ENCODE data around the gene DAPK3. TPM values are rescaled to one million over a fixed set of nuclear protein-coding genes. Genes with fewer than 3 reads are reported as not detected.
"Not testable (repeated sequence)": the region's sequence is repeated elsewhere in the genome, so short reads cannot be mapped to it uniquely, and the experiment has no call there.

Gene DAPK3
- polyA plus RNA-seq, 1 donor from 2014 or later: 100 TPM

GRCh38 chr19:4012092-4012974 is 41.4 kb upstream of the DAPK3 start:
- Histone ChIP-seq H3K79me2 (replicated peaks; ENCODE audit: insufficient read depth, low read length) (peaks cover 40% of the 10 kb centered on the region), H2AFZ (ENCODE audit: low read depth, low read length) (no peak overlapping the region), H3K27me3 (ENCODE audit: insufficient read depth, low read depth, low read length) (no peaks in the 10 kb centered on the region), H3F3A (ENCODE audit: insufficient read depth, low read length, poor library complexity, severe bottlenecking) (no peaks in the 10 kb centered on the region), H3K4me3 (ENCODE audit: low read length) (no peak overlapping the region), H4K20me1 (ENCODE audit: insufficient read depth) (peaks cover 22% of the 10 kb centered on the region), H3K36me3 (ENCODE audit: insufficient read depth, low read length) (no peaks in the 10 kb centered on the region), H3K9me2 (ENCODE audit: insufficient read depth, low read length) (no peaks in the 10 kb centered on the region), H3K27ac (ENCODE audit: low read length) (no peak overlapping the region), H3K9me3 (ENCODE audit: low read length) (no peaks in the 10 kb centered on the region), H3K9ac (ENCODE audit: low read length) (no peak overlapping the region), H3K4me2 (ENCODE audit: low read length) (no peak overlapping the region)
- TF ChIP-seq, protein P1, sequence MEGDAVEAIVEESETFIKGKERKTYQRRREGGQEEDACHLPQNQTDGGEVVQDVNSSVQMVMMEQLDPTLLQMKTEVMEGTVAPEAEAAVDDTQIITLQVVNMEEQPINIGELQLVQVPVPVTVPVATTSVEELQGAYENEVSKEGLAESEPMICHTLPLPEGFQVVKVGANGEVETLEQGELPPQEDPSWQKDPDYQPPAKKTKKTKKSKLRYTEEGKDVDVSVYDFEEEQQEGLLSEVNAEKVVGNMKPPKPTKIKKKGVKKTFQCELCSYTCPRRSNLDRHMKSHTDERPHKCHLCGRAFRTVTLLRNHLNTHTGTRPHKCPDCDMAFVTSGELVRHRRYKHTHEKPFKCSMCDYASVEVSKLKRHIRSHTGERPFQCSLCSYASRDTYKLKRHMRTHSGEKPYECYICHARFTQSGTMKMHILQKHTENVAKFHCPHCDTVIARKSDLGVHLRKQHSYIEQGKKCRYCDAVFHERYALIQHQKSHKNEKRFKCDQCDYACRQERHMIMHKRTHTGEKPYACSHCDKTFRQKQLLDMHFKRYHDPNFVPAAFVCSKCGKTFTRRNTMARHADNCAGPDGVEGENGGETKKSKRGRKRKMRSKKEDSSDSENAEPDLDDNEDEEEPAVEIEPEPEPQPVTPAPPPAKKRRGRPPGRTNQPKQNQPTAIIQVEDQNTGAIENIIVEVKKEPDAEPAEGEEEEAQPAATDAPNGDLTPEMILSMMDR (IDR thresholded peaks at IDR 0.05; ENCODE audit: poor library complexity, severe bottlenecking): no peak
- TF ChIP-seq TAF1 (IDR thresholded peaks at IDR 0.05; ENCODE audit: low read depth): no peak
- TF ChIP-seq RAD21 (conservative IDR thresholded peaks at IDR 0.05): no peak
- TF ChIP-seq EZH2 (IDR thresholded peaks at IDR 0.05; ENCODE audit: borderline replicate concordance, insufficient read depth, low read length, poor library complexity, severe bottlenecking): no peak
- TF ChIP-seq, protein P2, sequence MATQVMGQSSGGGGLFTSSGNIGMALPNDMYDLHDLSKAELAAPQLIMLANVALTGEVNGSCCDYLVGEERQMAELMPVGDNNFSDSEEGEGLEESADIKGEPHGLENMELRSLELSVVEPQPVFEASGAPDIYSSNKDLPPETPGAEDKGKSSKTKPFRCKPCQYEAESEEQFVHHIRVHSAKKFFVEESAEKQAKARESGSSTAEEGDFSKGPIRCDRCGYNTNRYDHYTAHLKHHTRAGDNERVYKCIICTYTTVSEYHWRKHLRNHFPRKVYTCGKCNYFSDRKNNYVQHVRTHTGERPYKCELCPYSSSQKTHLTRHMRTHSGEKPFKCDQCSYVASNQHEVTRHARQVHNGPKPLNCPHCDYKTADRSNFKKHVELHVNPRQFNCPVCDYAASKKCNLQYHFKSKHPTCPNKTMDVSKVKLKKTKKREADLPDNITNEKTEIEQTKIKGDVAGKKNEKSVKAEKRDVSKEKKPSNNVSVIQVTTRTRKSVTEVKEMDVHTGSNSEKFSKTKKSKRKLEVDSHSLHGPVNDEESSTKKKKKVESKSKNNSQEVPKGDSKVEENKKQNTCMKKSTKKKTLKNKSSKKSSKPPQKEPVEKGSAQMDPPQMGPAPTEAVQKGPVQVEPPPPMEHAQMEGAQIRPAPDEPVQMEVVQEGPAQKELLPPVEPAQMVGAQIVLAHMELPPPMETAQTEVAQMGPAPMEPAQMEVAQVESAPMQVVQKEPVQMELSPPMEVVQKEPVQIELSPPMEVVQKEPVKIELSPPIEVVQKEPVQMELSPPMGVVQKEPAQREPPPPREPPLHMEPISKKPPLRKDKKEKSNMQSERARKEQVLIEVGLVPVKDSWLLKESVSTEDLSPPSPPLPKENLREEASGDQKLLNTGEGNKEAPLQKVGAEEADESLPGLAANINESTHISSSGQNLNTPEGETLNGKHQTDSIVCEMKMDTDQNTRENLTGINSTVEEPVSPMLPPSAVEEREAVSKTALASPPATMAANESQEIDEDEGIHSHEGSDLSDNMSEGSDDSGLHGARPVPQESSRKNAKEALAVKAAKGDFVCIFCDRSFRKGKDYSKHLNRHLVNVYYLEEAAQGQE (IDR thresholded peaks at IDR 0.05; ENCODE audit: borderline replicate concordance): no peak
- TF ChIP-seq MXI1 (conservative IDR thresholded peaks at IDR 0.05; ENCODE audit: poor library complexity, severe bottlenecking): no peak
- no peak for TF ChIP-seq SMC3 (conservative IDR thresholded peaks at IDR 0.05; ENCODE audit: poor library complexity)
- TF ChIP-seq EP300 (conservative IDR thresholded peaks at IDR 0.05; ENCODE audit: poor library complexity, severe bottlenecking): no peak
- TF ChIP-seq POLR2AphosphoS5 (IDR thresholded peaks at IDR 0.05): no peak

DNA sequence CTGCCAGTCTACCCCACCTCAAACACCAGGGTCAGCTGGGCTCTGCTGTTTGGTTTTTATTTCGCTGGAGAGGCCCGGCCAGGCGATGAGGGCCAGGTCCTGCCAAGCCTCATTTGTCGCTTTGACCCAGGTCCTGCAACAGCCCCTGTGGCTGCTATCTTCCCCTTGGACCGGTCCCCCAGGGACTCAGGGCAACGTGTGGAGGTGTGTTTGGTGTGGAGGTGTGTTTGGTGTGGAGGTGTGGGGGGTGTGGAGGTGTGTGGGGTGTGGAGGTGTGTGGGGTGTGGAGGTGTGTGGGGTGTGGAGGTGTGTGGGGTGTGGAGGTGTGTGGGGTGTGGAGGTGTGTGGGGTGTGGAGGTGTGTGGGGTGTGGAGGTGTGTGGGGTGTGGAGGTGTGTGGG is 40.5 kb upstream of the DAPK3 start:
- not testable (repeated sequence) for H3K27me3 ChIP-seq (ENCODE audit: insufficient read depth, low read depth, low read length); H3K27ac ChIP-seq (ENCODE audit: low read length); H3K9ac ChIP-seq (ENCODE audit: low read length); H3K4me2 ChIP-seq (ENCODE audit: low read length); H3K9me2 ChIP-seq (ENCODE audit: insufficient read depth, low read length); H2AFZ ChIP-seq (ENCODE audit: low read depth, low read length); H3K36me3 ChIP-seq (ENCODE audit: insufficient read depth, low read length); H3K9me3 ChIP-seq (ENCODE audit: low read length); H3F3A ChIP-seq (ENCODE audit: insufficient read depth, low read length, poor library complexity, severe bottlenecking)
- Histone ChIP-seq H4K20me1 (ENCODE audit: insufficient read depth) (peaks cover 17% of the 10 kb centered on the region), H3K4me3 (ENCODE audit: low read length) (peak overlapping the region; percentile 35), H3K79me2 (replicated peaks; ENCODE audit: insufficient read depth, low read length) (peaks cover 40% of the 10 kb centered on the region)
